ENCODE data around the gene SULT4A1. TPM values are rescaled to one million over a fixed set of nuclear protein-coding genes. Genes with fewer than 3 reads are reported as not detected.

The SULT4A1 gene
- total RNA-seq, 3 donors from 2014 or later: 0.98 to 2.9 TPM; not detected in 1

- no peaks in the 10 kb centered on the region for H3K9me3 ChIP-seq
- H3K4me1 ChIP-seq: no peaks in the 10 kb centered on the region
- DNase-seq (ENCODE audit: low spot score in 2 of 2): no peak
- no peaks in the 10 kb centered on the region for H3K36me3 ChIP-seq
- H3K4me3 ChIP-seq: no peak overlapping the region
- no peak overlapping the region for H3K27ac ChIP-seq
- H3K27me3 ChIP-seq: no peaks in the 10 kb centered on the region
- intact Hi-C loops (cut with DNase I; ENCODE audit: low total_unique reads): no loop called here
- no peak for TF ChIP-seq CTCF (IDR thresholded peaks at IDR 0.05)
- no peak for TF ChIP-seq POLR2AphosphoS5 (IDR thresholded peaks at IDR 0.05)
- no peak for TF ChIP-seq POLR2A (IDR thresholded peaks at IDR 0.05)
Measured at GRCh38 chr22:43901976-43902643, 39.8 kb upstream of the SULT4A1 start.

- Histone ChIP-seq H3K4me3 (no peak overlapping the region), H3K27me3 (no peaks in the 10 kb centered on the region), H3K36me3 (no peaks in the 10 kb centered on the region), H3K9me3 (no peaks in the 10 kb centered on the region), H3K27ac (no peak overlapping the region), H3K4me1 (no peaks in the 10 kb centered on the region)
- DNase-seq (ENCODE audit: low spot score in 2 of 2): no peak
- intact Hi-C loops (cut with DNase I; ENCODE audit: low total_unique reads): no loop called here
- TF ChIP-seq POLR2A (IDR thresholded peaks at IDR 0.05): no peak
- TF ChIP-seq POLR2AphosphoS5 (IDR thresholded peaks at IDR 0.05): no peak
- TF ChIP-seq CTCF (IDR thresholded peaks at IDR 0.05): no peak
Measured at GRCh38 chr22:43900206-43900605, 37.9 kb upstream of the SULT4A1 start.

- no peak for DNase-seq (ENCODE audit: low spot score in 2 of 2)
- H3K4me1 ChIP-seq: no peaks in the 10 kb centered on the region
- no peaks in the 10 kb centered on the region for H3K36me3 ChIP-seq
- intact Hi-C loops (cut with DNase I; ENCODE audit: low total_unique reads): no loop called here
- H3K27me3 ChIP-seq: peaks cover 0 to 4% of the 10 kb centered on the region in 2 donors
- H3K9me3 ChIP-seq: no peaks in the 10 kb centered on the region
- H3K27ac ChIP-seq: no peak overlapping the region
- H3K4me3 ChIP-seq: no peak overlapping the region
- TF ChIP-seq POLR2AphosphoS5 (IDR thresholded peaks at IDR 0.05) (no peak), CTCF (IDR thresholded peaks at IDR 0.05) (no peak), POLR2A (IDR thresholded peaks at IDR 0.05) (no peak)
Measured at GRCh38 chr22:43897751-43898261, 35.5 kb upstream of the SULT4A1 start.

GRCh38 chr22:43895986-43896645 is 33.8 kb upstream of the SULT4A1 start:
- intact Hi-C loops (cut with DNase I; ENCODE audit: low total_unique reads): no loop called here
- no peaks in the 10 kb centered on the region for H3K9me3 ChIP-seq
- H3K27me3 ChIP-seq: peaks cover 5 to 21% of the 10 kb centered on the region in 2 donors
- H3K36me3 ChIP-seq: no peaks in the 10 kb centered on the region
- no peak overlapping the region for H3K4me3 ChIP-seq
- DNase-seq (ENCODE audit: low spot score in 2 of 2): no peak
- no peak overlapping the region for H3K27ac ChIP-seq
- no peaks in the 10 kb centered on the region for H3K4me1 ChIP-seq
- TF ChIP-seq POLR2A (IDR thresholded peaks at IDR 0.05) (no peak), POLR2AphosphoS5 (IDR thresholded peaks at IDR 0.05) (no peak), CTCF (IDR thresholded peaks at IDR 0.05) (no peak)

GRCh38 chr22:43894122-43894521 is 31.8 kb upstream of the SULT4A1 start:
- H3K36me3 ChIP-seq: no peaks in the 10 kb centered on the region
- intact Hi-C loops (cut with DNase I; ENCODE audit: low total_unique reads): no loop called here
- H3K4me1 ChIP-seq: no peaks in the 10 kb centered on the region
- no peaks in the 10 kb centered on the region for H3K9me3 ChIP-seq
- peaks cover 12 to 41% of the 10 kb centered on the region in 2 donors for H3K27me3 ChIP-seq
- TF ChIP-seq POLR2A (IDR thresholded peaks at IDR 0.05) (no peak), POLR2AphosphoS5 (IDR thresholded peaks at IDR 0.05) (no peak), CTCF (IDR thresholded peaks at IDR 0.05) (no peak)
- no peak overlapping the region for H3K4me3 ChIP-seq
- DNase-seq (ENCODE audit: low spot score in 2 of 2): no peak
- no peak overlapping the region for H3K27ac ChIP-seq

All from breast epithelium (tissue), 4 donors.